ENCODE data around the gene HUS1B. TPM values are rescaled to one million over a fixed set of nuclear protein-coding genes. Genes with fewer than 3 reads are reported as not detected.
"Not testable (repeated sequence)": the region's sequence is repeated elsewhere in the genome, so short reads cannot be mapped to it uniquely, and the experiment has no call there.

Gene HUS1B
- total RNA-seq, 1 donor from 2014 or later, result 1.9 TPM

DNA sequence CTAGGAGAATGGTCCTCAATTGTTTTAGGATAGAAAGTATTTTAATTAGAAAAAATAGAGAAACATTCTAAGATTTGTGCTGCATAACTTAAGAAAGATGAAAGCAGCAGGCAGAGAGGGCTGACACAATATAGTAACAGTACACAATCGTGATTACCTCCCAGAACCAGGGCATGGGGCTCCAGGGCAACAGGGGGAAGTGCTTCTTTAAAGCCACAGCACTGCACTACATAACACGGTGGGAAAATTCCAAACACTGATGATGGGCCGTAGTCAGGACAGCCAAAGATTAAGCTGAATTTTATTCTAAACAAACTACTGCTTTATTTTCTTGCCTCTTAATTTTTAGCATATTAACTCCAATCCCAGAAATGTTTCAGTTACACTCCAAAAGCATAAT, 21.6 kb upstream of the HUS1B start:
- DNase-seq, result no peak

DNA sequence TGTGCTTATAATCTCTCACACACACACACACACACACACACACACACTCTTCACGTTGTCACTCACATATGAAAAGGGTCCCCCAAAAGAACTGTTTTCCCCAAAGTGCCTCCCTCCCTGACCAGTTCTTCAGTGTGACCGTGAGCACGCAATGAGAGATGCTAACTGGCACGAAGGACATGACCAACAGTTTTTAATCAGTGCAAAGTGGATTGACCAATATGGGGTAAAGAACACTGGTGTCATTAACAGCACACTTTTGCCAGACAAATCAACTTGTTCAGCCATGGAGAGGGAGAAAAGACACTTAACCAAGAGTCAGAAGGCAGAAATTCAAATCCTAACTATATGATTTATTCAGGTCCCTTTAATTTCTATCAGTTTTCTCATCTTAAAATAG, 21.0 kb upstream of the HUS1B start:
- no peak for DNase-seq

DNA sequence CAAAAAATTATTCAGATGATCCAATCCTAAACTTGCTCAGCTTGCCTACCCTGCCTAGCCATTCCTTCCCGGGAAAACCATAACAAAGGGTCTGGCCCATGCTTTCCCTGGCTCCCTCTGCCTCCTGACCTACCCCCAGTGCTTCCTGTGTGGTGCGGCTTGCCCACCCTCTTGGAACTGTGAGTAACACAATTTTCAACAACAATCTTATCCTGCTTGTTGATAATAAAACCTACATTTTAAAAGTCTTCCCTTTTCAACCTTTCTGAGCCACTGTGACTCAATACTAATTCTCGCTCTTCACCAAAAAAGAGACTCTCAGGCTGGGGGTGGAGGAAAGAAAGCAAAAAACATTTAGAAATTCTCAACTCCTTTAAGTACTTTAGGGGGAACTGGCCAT, 18.1 kb upstream of the HUS1B start:
- DNase-seq, result no peak

DNA sequence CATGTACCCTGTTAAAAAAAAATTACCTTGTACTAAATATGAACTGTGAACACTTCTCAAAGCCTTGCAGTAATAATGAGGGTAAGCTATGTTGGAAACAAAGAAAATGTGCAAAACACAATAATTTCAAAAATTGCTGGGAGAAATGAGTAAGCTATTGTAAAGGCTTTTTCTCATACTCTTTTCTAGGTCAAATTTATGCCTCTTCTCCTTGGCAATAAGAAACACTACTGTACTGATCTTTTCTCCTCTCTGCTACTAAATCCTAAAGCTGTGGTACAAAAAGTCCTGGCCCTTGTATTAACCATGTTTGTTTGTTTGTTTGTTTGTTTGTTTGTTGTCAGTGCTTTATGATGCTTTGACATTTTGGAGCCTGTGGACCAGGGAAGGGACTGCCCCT, 17.5 kb upstream of the HUS1B start:
- no peak for DNase-seq

DNA sequence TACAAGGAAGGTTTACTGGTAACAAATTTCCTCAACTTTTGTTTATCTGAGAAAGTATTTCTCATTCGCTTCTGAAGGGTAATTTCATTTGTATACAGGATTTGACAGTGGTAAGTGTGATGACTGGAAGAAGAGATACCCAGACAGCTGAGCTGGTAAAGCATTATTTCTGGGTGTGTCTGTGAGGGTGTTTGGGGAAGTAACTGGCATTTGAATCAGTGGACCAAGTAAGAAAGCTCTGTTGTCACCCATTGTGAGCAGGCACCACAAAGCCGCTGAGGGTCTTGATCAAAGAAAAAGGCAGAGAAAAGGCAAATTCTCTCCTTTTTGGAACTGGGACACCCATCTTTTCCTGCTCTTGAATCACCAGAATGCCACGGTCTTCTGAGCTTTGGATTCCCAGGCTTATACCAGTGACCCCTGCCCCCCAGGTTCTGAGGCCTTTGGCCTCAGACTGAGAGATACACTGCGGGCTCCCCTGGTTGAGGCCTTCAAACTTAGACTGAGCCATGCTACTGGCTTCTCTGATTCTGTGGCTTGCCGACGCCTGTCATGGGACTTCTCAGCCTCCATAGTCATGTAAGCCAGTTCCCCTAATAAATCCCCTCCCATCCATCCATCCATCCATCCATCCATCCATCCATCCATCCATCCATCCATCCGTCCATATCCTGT, 10.5 kb upstream of the HUS1B start:
- DNase-seq, result no peak

DNA sequence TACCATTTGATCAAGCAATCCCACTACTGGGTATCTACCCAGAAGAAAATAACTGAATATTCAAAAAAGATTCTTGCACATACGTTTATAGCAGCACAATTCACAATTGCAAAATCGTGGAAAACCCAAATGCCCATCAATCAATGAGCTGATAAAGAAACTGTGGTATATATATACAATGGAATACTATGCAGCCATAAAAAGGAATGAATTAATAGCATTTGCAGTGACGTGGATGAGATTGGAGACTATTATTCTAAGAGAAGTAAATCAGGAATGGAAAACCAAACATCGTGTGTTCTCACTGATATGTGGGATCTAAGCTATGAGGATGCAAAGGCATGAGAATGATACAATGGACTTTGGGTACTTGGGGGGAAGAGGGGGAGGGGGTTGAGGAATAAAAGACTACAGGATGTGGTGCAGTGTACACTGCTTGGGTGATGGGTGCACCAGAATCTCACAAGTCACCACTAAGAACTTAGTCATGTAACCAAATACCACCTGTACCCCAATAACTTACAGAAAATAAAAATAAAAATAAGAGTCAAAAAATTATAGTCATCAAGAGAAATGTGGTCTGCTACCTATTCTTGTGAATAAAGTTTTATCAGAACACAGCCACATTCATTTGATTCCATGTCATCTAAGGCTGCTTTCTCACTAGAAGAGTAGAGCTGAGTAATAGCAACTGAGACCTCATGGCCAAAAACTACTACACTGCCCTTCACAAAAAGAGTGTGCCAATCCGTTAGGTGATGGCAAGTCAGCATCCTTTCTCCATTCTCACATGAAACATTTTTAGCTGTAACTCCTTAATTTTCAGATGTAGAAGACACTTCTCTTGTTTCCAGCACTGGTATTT, 8.7 kb upstream of the HUS1B start:
- DNase-seq, result no peak

DNA sequence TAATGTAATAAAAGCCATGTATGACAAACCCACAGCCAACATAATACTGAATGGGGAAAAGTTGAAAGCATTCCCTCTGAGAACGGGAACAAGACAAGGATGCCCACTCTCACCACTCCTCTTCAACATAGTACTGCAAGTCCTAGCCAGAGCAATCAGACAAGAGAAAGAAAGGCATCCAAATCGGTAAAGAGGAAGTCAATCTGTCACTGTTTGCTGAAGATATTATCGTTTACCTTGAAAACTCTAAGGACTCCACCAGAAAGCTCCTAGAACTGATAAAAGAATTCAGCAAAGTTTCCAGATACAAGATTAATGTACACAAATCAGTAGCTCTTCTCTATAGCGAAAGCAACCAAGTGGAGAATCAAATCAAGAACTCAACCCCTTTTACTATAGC, 6.9 kb upstream of the HUS1B start:
- not testable (repeated sequence) for DNase-seq

DNA sequence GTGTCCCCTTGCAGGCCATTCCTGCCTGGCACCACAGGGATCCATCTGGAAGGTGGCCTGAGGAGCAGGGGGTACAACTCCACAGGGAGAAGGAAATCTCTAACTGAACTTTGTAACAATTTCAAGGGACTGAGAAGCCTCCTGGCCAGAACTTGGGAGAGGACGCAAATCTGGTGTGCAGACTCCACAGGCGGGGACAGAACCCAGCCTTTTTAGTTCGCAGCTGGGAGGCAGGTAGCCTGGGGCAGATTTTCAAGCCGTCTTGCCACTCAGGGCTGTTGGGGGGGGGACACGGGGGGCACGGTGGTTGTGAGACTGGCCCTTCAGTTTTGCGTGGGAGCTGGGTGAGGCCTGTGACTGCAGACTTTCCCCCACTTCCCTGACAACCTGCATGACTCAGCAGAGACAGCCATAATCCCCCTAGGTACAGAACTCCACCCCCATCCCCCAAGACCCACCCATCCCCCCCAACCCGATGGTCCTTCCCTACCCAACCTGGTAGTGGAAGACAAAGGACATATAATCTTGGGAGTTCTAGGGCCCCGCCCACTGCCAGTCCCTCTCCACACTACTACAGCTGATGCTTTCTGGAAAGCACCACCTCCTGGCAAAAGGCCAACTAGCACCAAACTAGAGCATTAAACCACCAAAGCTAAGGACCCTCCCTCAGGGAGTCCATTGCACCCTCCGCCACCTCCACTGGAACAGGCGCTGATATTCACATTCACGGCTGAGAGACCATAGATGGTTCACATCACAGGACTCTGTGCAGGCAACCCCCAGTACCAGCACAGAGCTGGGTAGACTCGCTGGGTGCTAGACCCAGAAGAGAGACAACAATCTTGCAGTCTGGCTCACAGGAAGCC, 3.0 kb upstream of the HUS1B start:
- no peak for DNase-seq

DNA sequence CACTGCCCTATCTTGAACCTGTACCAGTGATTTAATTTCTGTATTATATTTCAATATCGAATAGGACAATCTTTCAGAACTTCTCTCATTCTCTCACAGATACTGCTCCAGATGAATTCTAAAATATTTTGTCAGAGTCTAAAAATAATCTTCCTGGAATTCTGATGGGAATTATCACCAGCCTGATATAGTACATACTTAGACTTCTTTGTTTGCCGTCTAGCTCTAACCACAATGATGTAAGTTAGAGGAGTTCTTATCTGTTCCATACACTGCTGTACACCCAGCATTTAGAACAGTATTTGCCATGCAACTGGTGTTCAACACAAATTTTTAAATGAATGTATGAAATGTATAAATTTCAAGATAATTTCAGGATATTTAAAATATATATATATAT, 1.3 kb upstream of the HUS1B start:
- no peak for DNase-seq

DNA sequence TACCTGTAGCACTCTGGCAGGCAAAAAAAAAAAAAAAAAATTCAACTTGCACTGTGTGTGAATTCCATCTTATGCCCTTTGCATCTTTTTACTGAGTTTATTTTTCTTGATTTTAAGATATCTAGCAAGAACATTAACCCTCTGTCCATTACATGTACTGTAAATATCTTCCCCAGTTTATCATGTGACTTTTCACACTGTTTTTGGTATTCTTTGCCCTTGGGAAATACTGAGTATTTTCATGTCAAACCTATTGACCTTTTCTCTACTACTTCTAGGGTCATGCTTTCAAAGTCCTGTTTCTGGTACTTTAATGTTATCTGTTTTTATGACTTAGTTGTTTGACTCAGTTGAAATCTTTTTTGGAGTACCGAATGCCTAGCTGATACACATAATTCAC, 843 bp upstream of the HUS1B start:
- DNase-seq, result no peak

DNA sequence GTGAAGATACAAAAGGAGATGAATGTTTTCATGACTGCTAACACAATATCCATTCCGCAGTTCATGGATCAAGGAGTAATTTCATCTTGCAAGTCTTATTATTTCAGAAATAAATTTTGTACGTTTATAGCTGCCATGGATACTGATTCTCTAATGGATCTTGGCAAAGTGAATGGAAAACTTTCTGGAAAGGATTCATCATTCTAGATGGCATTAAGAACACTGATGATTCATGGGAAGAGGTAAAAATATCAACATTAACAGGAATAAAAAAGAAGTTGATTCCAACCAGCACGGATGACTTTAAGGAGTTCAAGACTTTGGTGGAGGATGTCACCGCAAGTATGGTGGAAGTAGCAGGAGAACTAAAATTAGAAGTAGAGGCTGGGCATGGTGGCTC, 2.8 kb downstream of the HUS1B start:
- no peak for DNase-seq

DNA sequence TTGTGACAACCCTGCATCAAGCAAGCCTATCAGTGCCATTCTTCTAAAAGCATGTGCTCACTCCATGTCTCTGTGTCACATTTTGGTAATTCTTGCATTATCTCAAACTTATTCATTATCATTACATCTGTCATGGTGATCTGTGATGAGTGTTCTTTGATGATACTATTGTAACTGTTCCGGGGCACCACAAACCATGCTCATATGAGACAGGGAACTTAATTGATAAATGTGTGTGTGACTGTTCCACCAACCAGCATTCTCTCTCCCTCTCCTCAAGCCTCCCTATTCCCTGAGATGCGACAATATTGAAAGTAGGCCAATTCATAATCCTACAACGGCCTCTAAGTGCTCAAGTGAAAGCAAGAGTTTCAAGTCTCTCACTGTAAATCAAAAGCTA, 4.0 kb downstream of the HUS1B start:
- no peak for DNase-seq

DNA sequence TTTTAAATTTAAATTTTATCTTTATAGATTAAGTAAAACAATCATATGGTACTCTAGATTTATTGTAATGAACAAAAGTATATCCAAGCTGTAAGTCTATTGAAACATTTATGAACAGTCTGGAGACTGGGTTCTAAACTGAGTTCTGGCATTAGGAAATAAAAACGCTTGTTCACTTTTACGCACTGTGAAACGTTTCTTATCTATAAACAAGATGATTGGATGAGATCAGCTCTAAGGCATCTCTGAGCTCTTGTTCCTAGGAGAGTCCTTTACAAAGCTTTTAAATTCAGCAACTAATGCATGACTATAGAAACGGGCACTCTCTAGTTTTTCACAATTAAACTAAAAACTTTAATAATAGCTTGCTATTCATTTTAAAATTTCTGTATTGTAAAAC, 6.8 kb downstream of the HUS1B start:
- DNase-seq, result no peak

DNA sequence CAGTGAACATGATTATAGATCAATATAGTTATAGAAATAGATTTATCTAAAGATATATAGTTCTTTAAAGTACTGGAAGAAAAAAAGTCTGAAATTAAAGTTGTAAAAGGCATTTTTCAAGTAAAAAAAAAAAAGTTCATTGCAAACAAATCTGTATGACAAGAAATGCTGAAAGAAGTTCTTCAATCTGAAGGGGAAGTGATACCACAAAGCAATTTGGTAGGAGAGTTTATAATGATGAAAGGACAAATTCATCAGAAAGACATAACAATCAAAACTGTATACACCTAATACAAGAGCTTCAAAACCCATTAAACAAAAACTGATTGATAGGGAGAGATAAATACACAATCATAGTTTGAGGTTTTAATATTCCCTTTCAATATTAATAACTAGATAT, 14.1 kb downstream of the HUS1B start:
- DNase-seq, result no peak

DNA sequence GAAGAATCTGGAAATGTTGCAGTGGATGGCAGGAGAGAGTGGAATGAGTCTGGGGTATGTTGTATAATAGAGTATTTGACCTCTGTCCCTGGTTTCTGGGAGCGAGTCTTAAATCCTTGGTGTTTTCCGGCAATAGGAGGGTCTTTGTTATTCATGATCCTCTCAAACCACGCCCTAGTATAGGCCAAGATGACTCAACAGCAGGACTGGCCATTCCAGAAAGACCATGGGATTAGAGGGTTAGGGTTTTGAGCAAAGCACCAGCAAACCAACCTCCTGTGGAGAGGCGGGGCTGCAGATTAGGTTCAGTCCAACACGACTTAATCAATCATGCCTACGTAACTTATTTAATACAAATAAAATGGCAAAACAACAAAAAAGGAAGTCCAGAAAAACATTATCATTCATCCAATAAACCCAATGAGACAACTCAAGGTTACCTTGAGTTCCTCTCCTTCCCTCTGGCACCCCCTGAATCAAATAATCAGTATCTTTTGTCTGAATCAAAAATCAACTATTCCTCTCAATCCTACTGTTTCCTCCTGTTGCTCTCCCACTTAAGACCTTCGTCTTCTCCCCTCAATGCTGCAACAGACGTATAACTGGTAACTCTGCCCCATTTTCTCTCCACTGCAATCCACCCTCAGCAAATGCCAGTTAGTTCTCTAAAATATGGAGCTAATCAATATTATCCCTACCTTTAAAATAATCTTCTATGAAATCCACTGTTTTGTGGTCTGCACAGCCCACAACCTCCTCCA, 15.5 kb downstream of the HUS1B start:
- no peak for DNase-seq

DNA sequence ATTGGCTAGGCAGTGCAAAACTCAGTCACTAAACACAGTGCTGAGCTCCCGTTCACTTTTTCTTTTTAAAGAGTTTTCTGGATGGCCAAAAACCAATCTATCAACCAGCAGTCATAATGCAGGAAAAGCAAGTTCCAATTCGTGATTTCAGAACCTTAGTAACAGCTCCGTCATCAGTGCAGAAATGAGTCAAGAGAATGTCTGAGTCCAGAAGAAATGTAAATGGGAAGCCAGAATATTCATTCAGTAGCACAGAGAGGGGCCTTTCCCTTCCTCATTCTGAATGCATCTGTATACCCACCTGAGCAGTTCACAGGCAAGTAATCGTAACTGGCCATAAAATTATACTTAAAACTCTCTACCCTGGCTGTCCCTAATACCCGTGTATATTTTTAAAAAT, 20.4 kb downstream of the HUS1B start:
- DNase-seq, result no peak

DNA sequence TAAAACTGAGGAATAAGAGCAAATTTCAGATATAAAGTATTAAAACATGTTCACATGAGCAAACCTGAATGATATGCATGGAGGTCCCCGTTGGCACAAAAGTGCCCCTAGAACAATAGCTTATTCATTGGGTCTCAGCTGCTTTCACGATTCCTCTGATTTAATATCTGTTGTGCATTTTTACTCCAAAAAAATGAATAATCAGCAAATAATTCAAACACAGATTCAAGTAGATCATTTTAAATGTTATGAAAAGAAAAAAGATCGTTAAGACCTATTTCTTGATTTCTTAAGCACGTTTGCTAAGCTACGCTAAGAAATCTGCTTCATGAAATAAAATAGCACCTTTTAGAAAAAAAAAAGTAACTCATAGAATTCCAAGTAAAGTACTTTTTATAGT, 21.7 kb downstream of the HUS1B start:
- DNase-seq, result no peak

DNA sequence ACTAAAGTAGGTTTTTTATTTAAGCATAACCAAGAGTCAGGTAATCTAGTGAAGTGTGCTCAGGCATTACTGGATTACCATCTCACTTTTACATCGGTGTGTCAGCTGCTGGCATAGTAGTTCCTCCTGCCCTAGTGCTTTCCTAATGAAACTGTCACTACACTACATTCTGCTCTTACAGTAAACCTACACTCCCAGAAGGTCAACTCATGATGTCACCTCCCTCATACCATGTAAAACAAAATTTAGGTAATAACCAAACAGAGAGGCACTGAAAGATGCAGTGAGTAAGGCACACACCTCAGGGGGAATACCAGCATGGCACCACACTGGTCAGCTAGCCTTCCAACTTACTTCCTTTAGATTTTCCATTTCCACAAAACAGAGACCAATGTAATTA, 23.3 kb downstream of the HUS1B start:
- no peak for DNase-seq

DNA sequence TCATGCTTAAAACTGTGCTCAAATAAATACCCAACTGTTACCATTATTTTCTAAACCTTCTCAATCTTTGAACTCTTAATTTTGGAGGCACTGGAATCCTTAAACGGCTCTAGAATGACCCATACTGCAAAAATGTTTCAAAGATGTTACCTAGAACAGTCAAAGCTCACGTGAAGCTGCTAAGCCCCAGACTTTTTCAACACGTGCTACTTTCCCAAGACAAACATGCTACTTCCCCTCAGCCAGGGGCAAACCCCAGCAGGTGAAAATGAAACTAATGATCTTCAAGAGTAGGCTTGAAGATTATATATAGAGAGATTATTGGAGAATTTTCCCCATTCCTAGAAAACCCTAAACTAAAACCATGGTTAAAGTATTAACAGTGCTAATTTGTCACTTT, 28.1 kb downstream of the HUS1B start:
- DNase-seq, result no peak

DNA sequence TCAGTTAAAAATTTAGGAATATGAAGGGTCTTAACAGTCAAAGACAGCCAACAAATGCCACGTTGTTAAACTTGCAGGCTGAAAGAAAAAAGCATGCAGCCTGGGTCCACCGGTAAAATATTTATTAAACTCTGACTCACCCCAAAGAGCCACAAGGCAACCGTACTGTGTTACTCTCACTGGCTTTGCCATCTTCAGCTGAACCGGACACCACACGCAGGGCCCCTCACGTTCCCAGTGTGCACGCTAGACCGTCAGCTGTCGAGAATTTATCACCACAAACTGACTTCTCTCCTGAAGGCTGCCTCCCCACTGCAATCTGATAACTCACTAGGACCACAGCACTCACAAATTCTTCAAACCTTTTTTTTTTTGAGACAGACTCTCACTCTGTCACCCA, 30.7 kb downstream of the HUS1B start:
- no peak for DNase-seq

DNA sequence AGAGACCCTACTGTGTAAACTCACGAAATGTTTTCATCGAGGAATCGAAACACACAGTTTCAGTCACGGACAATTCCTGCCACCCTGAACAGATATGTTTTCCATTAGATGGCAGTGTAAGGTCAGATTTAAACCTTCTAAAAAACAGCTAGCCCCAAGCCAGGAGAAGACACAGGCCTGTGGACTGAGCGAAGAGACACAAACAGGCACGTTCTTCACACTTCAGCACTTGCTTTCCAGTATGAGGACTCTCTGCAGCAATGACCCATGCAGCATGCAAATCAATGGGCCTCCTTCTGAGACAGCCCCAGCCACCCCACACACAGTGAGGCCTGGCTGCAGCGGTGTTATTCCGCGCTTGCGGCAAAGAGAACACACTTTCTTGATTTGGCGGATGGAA, 31.9 kb downstream of the HUS1B start:
- no peak for DNase-seq

DNA sequence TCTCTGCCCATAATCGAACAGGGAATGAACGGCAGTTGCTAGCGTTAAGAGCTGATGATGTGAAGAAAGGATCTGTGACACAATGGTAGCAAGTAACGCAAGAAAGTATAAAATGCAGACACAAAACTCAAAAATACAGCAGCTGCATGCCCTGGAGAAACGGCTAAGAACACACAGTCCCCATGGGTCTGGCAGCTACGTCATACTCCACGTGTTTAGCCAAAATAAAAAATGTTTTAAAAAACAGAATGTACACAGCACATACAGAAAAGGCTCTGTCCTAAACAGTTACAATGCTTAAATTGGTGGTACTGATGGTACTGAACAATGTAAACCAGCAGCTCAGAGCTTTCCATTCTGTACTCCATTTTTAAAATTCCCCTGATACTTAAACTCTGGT, 34.4 kb downstream of the HUS1B start:
- no peak for DNase-seq
